ENCODE results near the gene LDLR.
"Not testable (repeated sequence)": the region's sequence is repeated elsewhere in the genome, so short reads cannot be mapped to it uniquely, and the experiment has no call there.

LDLR gene

GRCh38 chr19:11123114-11123513 lies 33.9 kb downstream of the LDLR start:
- Histone ChIP-seq H3K36me3 (ENCODE audit: low read depth) (peaks cover 100% of the 10 kb centered on the region), H3K4me3 (ENCODE audit: severe bottlenecking) (no peak overlapping the region)

GRCh38 chr19:11124157-11124556 lies 34.9 kb downstream of the LDLR start:
- H3K27me3 ChIP-seq (ENCODE audit: insufficient read depth, poor library complexity, severe bottlenecking); H3K27ac ChIP-seq (ENCODE audit: poor library complexity, severe bottlenecking); H3K9me3 ChIP-seq (ENCODE audit: severe bottlenecking); ATAC-seq (ENCODE audit: low read depth); H3K4me1 ChIP-seq (ENCODE audit: insufficient read depth, poor library complexity, severe bottlenecking); DNase-seq (ENCODE audit: low spot score); H3K4me3 ChIP-seq (ENCODE audit: severe bottlenecking): not testable (repeated sequence)
- peaks cover 100% of the 10 kb centered on the region for H3K36me3 ChIP-seq (ENCODE audit: low read depth)

More at GRCh38 chr19:11123114-11123513, 33.9 kb downstream of the LDLR start:
- TF ChIP-seq CTCF (IDR thresholded peaks at IDR 0.05; ENCODE audit: poor library complexity, severe bottlenecking): no peak
- no peaks in the 10 kb centered on the region for H3K9me3 ChIP-seq (ENCODE audit: severe bottlenecking)
- DNase-seq (ENCODE audit: low spot score) (no peak), ATAC-seq (ENCODE audit: low read depth) (no peak)
- H3K27ac ChIP-seq (ENCODE audit: poor library complexity, severe bottlenecking): no peak overlapping the region
- H3K27me3 ChIP-seq (ENCODE audit: insufficient read depth, poor library complexity, severe bottlenecking): no peaks in the 10 kb centered on the region
- no peaks in the 10 kb centered on the region for H3K4me1 ChIP-seq (ENCODE audit: insufficient read depth, poor library complexity, severe bottlenecking)

- peak; percentile 85 for TF ChIP-seq CTCF (IDR thresholded peaks at IDR 0.05; ENCODE audit: poor library complexity, severe bottlenecking)
- Histone ChIP-seq H3K4me1 (ENCODE audit: insufficient read depth, poor library complexity, severe bottlenecking) (no peaks in the 10 kb centered on the region), H3K27me3 (ENCODE audit: insufficient read depth, poor library complexity, severe bottlenecking) (no peaks in the 10 kb centered on the region), H3K27ac (ENCODE audit: poor library complexity, severe bottlenecking) (no peak overlapping the region), H3K36me3 (ENCODE audit: low read depth) (peaks cover 100% of the 10 kb centered on the region), H3K4me3 (ENCODE audit: severe bottlenecking) (no peak overlapping the region), H3K9me3 (ENCODE audit: severe bottlenecking) (no peaks in the 10 kb centered on the region)
- DNase-seq (ENCODE audit: low spot score): no peak
- ATAC-seq (ENCODE audit: low read depth): peak; percentile 49
These were observed 36.9 kb downstream of the LDLR start for GRCh38 chr19:11125994-11126685.

- no peak for DNase-seq (ENCODE audit: low spot score)
- Histone ChIP-seq H3K4me3 (ENCODE audit: severe bottlenecking) (no peak overlapping the region), H3K36me3 (ENCODE audit: low read depth) (peaks cover 99% of the 10 kb centered on the region), H3K27me3 (ENCODE audit: insufficient read depth, poor library complexity, severe bottlenecking) (no peaks in the 10 kb centered on the region), H3K4me1 (ENCODE audit: insufficient read depth, poor library complexity, severe bottlenecking) (no peaks in the 10 kb centered on the region), H3K27ac (ENCODE audit: poor library complexity, severe bottlenecking) (no peak overlapping the region), H3K9me3 (ENCODE audit: severe bottlenecking) (no peaks in the 10 kb centered on the region)
- no peak for TF ChIP-seq CTCF (IDR thresholded peaks at IDR 0.05; ENCODE audit: poor library complexity, severe bottlenecking)
- no peak for ATAC-seq (ENCODE audit: low read depth)
These were observed 38.6 kb downstream of the LDLR start for GRCh38 chr19:11127905-11128304.

GRCh38 chr19:11130824-11131455 lies 41.7 kb downstream of the LDLR start:
- Histone ChIP-seq H3K4me3 (ENCODE audit: severe bottlenecking) (no peak overlapping the region), H3K27ac (ENCODE audit: poor library complexity, severe bottlenecking) (no peak overlapping the region), H3K4me1 (ENCODE audit: insufficient read depth, poor library complexity, severe bottlenecking) (no peaks in the 10 kb centered on the region), H3K27me3 (ENCODE audit: insufficient read depth, poor library complexity, severe bottlenecking) (no peaks in the 10 kb centered on the region), H3K36me3 (ENCODE audit: low read depth) (peaks cover 74% of the 10 kb centered on the region), H3K9me3 (ENCODE audit: severe bottlenecking) (no peaks in the 10 kb centered on the region)
- ATAC-seq (ENCODE audit: low read depth) (peak; percentile 37), DNase-seq (ENCODE audit: low spot score) (no peak)
- TF ChIP-seq CTCF (IDR thresholded peaks at IDR 0.05; ENCODE audit: poor library complexity, severe bottlenecking): peak; percentile 72

Data from RWPE2 (cell line).